Fibroblast of skin of back (primary cell): ENCODE measurements around the gene CAPZB.
"Not testable (repeated sequence)": the region's sequence is repeated elsewhere in the genome, so short reads cannot be mapped to it uniquely, and the experiment has no call there.

Experiments used
- DNase-seq: peaks from one replicate; pipeline ENCODE4 v3.0.0-alpha.2; 2013

The CAPZB gene

DNA sequence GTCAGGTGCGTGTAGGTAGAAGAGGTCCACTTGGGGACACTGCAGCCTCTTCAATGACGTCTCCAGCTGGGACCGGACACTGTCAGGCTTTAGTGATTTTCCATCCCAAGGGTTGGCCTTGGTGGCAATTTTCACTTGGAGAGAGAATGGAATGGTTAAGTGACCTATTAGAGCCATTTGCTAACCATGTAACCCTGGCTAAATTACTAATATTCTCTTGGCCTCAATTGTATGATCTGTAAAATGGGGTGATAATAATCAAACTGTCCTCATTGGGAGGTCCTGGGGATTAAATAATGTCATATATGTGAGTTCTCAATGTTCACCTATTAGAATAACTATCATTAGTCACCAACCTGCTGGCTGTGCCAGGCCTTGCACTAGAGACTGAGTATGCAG, 176.8 kb downstream of the CAPZB start:
- no peak for DNase-seq

- DNase-seq: no peak
Observed at GRCh38 chr1:19307794-19308508, 177.4 kb downstream of the CAPZB start.

GRCh38 chr1:19306941-19307340, 178.4 kb downstream of the CAPZB start:
- no peak for DNase-seq

DNA sequence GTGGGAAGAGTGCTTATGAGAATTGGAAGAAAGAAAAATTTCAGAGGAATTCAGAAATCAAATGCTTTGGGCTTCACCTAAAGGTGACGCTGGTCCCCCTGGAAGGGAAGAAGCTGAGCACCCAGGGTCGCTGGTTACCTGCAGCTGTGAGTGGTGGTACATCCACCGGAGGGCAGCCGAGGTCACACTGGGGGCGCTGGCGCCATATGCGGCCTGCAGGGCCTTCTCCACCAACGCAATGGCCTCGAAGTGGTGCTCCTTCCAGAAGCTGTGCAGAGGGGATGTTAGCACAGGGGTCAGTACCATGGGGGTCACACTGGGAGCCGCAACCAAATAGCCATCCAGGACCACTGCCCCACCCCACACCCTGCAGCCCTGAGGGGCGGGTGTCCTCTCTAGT, 179.5 kb downstream of the CAPZB start:
- DNase-seq: no peak

GRCh38 chr1:19304081-19304480, 181.3 kb downstream of the CAPZB start:
- not testable (repeated sequence) for DNase-seq

DNA sequence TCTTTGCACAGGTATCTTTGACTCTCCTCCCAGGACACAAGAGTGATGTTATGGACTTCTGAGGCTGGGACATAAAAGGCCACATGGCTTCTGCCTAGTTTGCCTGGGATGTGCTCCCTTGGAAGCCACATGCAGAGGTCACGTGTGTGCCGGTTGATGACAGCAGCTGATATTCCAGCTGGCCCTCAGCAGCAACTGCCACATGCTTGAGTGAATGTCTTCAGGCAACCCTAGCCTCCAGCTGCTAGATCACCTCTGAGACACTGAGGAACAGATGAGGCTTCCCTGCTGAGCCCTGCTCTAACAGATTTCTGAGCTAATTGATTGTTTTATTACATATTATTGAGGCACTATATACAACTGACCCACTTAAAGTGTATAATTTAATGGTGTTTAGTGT, 185.1 kb downstream of the CAPZB start:
- DNase-seq: no peak

DNA sequence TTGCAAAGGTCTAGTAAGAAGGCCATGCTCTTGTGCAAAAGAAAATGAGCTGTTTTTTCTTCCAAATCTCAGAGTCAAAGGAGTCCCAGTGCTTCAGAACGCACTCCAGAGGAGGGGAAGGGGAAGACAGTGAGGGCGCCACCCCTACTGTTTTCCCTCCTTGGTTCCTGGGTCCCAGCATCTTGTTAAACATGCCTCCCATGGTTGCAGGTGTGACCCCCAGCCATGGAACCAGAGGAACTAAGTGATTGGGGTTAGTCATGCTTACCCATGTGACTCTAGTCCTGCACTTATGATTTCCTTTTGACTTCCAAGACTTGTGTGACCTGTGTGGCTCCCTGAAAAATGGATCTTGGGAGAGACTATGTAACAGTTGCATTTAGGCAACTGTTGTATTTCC, 190.7 kb downstream of the CAPZB start:
- no peak for DNase-seq

- no peak for DNase-seq
Observed at GRCh38 chr1:19289244-19289643, 196.1 kb downstream of the CAPZB start.
